HL-60 (cell line): ENCODE data around the gene DLG5.

Source experiments
- DNase-seq, 2 experiments: peaks; one replicate each; pipeline ENCODE4 v3.0.0-alpha.2; 2010 to 2020; ENCODE audit warnings: low read depth in 1 of 2, low spot score in 1 of 2
- H3K27ac ChIP-seq: fragments of 250-450 bp; sonication (Bioruptor Pico); replicated peaks from 2 replicates; pipeline ENCODE4 v1.5.1; 2020; ENCODE audit warnings: mild to moderate bottlenecking, moderate library complexity
- H3K27me3 ChIP-seq: fragments of 250-450 bp; sonication (Bioruptor Pico); 2 replicates; pipeline ENCODE4 v1.5.1; 2021; ENCODE audit warnings: mild to moderate bottlenecking, moderate library complexity; ENCODE audit not compliant: insufficient read depth, poor library complexity, severe bottlenecking
- H3K4me3 ChIP-seq: replicated peaks from 2 replicates; pipeline ENCODE4 v1.5.1; 2011; ENCODE audit warnings: mild to moderate bottlenecking, control low read depth, low read length; ENCODE audit not compliant: insufficient read depth
- CTCF ChIP-seq: IDR thresholded peaks from one replicate; pipeline ENCODE4 v1.5.1; 2011; ENCODE audit warnings: low read length, control low read depth, inconsistent platforms; ENCODE audit not compliant: insufficient read depth
- GABPA ChIP-seq: IDR thresholded peaks from 2 replicates; pipeline ENCODE4 v1.6.1; 2012; ENCODE audit warnings: low read depth
- POLR2AphosphoS5 ChIP-seq: IDR thresholded peaks from 2 replicates; pipeline ENCODE4 v1.6.1; 2012; ENCODE audit warnings: low read depth
- REST ChIP-seq: IDR thresholded peaks from 2 replicates; pipeline ENCODE4 v1.6.1; 2012; ENCODE audit warnings: low read depth; ENCODE audit not compliant: insufficient replicate concordance
- SPI1 ChIP-seq: IDR thresholded peaks from 2 replicates; pipeline ENCODE4 v1.6.1; 2012; ENCODE audit warnings: low read depth, mild to moderate bottlenecking, borderline replicate concordance

The DLG5 gene

GRCh38 chr10:77840636-77841035 is 85.9 kb downstream of the DLG5 start:
- H3K4me3 ChIP-seq: no peak overlapping the region
- H3K27ac ChIP-seq: no peak overlapping the region
- TF ChIP-seq REST (no peak), CTCF (no peak), SPI1 (no peak), POLR2AphosphoS5 (no peak), GABPA (no peak)
- DNase-seq: no peak
- no peaks in the 10 kb centered on the region for H3K27me3 ChIP-seq

DNA sequence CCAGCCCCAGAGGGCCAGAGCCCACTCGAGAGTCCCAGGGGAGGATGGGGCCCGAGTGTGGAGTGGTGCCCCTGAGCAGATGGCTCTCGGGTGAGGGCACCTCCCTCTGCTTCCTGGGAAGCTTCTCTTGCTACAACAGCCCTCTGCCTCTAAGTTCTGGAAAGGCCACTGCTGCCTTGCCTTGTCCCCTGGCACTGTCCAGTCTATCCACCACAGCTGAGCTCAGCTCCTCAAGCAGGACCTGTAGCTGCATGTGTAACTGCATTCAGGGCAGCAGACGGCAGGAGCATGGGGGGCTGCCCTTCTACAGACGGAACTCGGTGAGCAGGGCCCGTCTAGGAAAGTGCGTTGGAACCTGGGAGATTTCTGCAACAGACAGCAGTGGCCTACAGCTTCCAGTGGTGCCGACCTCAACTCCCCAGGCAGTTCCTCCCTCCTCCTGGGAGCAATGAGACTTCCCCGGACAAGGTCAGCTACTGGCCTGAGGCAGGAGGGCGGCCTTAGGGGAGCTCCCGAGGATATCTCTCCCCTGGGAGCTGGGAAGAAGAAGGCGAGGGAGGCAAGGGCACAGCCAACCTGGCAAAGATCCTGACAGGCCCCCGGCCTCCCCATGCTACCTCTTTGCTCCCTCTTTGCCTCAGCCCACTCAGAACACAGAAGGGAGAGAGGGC is 88.5 kb downstream of the DLG5 start:
- TF ChIP-seq POLR2AphosphoS5: no peak
- no peak for TF ChIP-seq SPI1
- no peak for TF ChIP-seq GABPA
- TF ChIP-seq REST: no peak
- no peak for TF ChIP-seq CTCF
- Histone ChIP-seq H3K27me3 (no peaks in the 10 kb centered on the region), H3K27ac (no peak overlapping the region), H3K4me3 (no peak overlapping the region)
- DNase-seq: no peak

- no peak overlapping the region for H3K4me3 ChIP-seq
- H3K27me3 ChIP-seq: no peaks in the 10 kb centered on the region
- H3K27ac ChIP-seq: no peak overlapping the region
- peak in 1 of 2 experiments; percentile 58 for DNase-seq
- TF ChIP-seq SPI1 (no peak), POLR2AphosphoS5 (no peak), REST (no peak), GABPA (no peak), CTCF (no peak)
Observed at GRCh38 chr10:77837248-77837924, 89.2 kb downstream of the DLG5 start.
